IPS DF 6.9 (cell line): ENCODE data around the gene ZNF469.

Experiments
- DNase-seq: peaks from one replicate; pipeline ENCODE4 v3.0.0-alpha.2; 2013; ENCODE audit warnings: low read depth, low spot score
- H3K27ac ChIP-seq: one replicate; pipeline ENCODE4 v1.5.1; 2013; ENCODE audit warnings: low read length, control low read depth
- H3K27me3 ChIP-seq: 2 replicates; pipeline ENCODE4 v1.6.1; 2013; ENCODE audit warnings: mild to moderate bottlenecking, low read length; ENCODE audit not compliant: control insufficient read depth, insufficient read depth
- H3K36me3 ChIP-seq: 2 replicates; pipeline ENCODE4 v1.6.1; 2013; ENCODE audit warnings: low read length; ENCODE audit not compliant: control insufficient read depth, insufficient read depth
- H3K4me1 ChIP-seq: 2 replicates; pipeline ENCODE4 v1.6.1; 2013; ENCODE audit warnings: low read length; ENCODE audit not compliant: control insufficient read depth, insufficient read depth
- H3K4me3 ChIP-seq: 2 replicates; pipeline ENCODE4 v1.5.1; 2013; ENCODE audit warnings: mild to moderate bottlenecking, low read length
- H3K9me3 ChIP-seq: 2 replicates; pipeline ENCODE4 v1.6.1; 2013; ENCODE audit warnings: low read length, inconsistent platforms; ENCODE audit not compliant: control insufficient read depth, insufficient read depth
- WGBS: extraction: QIAGEN DNeasy Blood & Tissue Kit; methylation state at CpG from one replicate; pipeline ENCODE4 v1.1.7; 2013; ENCODE audit warnings: mixed read lengths, missing lambda C conversion rate; ENCODE audit not compliant: insufficient read length, insufficient coverage; 5-methylcytosine and 5-hydroxymethylcytosine counted together

ZNF469 gene

GRCh38 chr16:88382491-88383400 lies at the start of gene ZNF469:
ZNF469 (plus strand) TSS chr16:88382959; CDS start chr16:88427471, 44,512 bp downstream.
- Histone ChIP-seq H3K36me3 (no peaks in the 10 kb centered on the region), H3K27ac (no peak within 1 kb of the TSS), H3K4me3 (peak within 1 kb of the TSS; percentile 24; the same call in 1 of the 2 replicates), H3K4me1 (peaks cover 17% of the 10 kb centered on the region), H3K27me3 (peaks cover 23% of the 10 kb centered on the region), H3K9me3 (no peaks in the 10 kb centered on the region)
- no peak for DNase-seq
- whole genome bisulfite sequencing: no CpG with 5 or more reads among the region's 87 CpGs

GRCh38 chr16:88333848-88334777 lies 48.6 kb upstream of the ZNF469 start:
- no peaks in the 10 kb centered on the region for H3K36me3 ChIP-seq
- H3K27me3 ChIP-seq: no peaks in the 10 kb centered on the region
- no peak for DNase-seq
- no peaks in the 10 kb centered on the region; the same call in 1 of the 2 replicates for H3K4me1 ChIP-seq
- H3K4me3 ChIP-seq: no peak overlapping the region
- H3K9me3 ChIP-seq: no peaks in the 10 kb centered on the region
- WGBS: no CpG with 5 or more reads among the region's 10 CpGs
- no peak overlapping the region for H3K27ac ChIP-seq

GRCh38 chr16:88334778-88335720 lies 47.7 kb upstream of the ZNF469 start:
- no peaks in the 10 kb centered on the region for H3K27me3 ChIP-seq
- H3K4me3 ChIP-seq: no peak overlapping the region
- no peaks in the 10 kb centered on the region for H3K9me3 ChIP-seq
- DNase-seq: no peak
- H3K36me3 ChIP-seq: no peaks in the 10 kb centered on the region
- no CpG with 5 or more reads among the region's 29 CpGs for WGBS
- H3K4me1 ChIP-seq: no peaks in the 10 kb centered on the region; the same call in 1 of the 2 replicates
- H3K27ac ChIP-seq: no peak overlapping the region

- Histone ChIP-seq H3K27ac (no peak overlapping the region), H3K36me3 (no peaks in the 10 kb centered on the region), H3K4me1 (no peaks in the 10 kb centered on the region; the same call in 1 of the 2 replicates), H3K4me3 (no peak overlapping the region), H3K27me3 (no peaks in the 10 kb centered on the region), H3K9me3 (no peaks in the 10 kb centered on the region)
- no CpG with 5 or more reads among the region's 8 CpGs for WGBS
- DNase-seq: no peak
Measured at GRCh38 chr16:88337021-88337420, 45.7 kb upstream of the ZNF469 start.

GRCh38 chr16:88337538-88337937 lies 45.2 kb upstream of the ZNF469 start:
- Histone ChIP-seq H3K36me3 (no peaks in the 10 kb centered on the region), H3K27ac (no peak overlapping the region), H3K27me3 (no peaks in the 10 kb centered on the region), H3K9me3 (no peaks in the 10 kb centered on the region), H3K4me1 (no peaks in the 10 kb centered on the region; the same call in 1 of the 2 replicates), H3K4me3 (no peak overlapping the region)
- DNase-seq: no peak
- no CpG with 5 or more reads among the region's 13 CpGs for WGBS

GRCh38 chr16:88338111-88338510 lies 44.6 kb upstream of the ZNF469 start:
- Histone ChIP-seq H3K4me1 (no peaks in the 10 kb centered on the region; the same call in 1 of the 2 replicates), H3K4me3 (no peak overlapping the region), H3K9me3 (no peaks in the 10 kb centered on the region), H3K36me3 (no peaks in the 10 kb centered on the region), H3K27me3 (no peaks in the 10 kb centered on the region), H3K27ac (no peak overlapping the region)
- DNase-seq: peak; percentile 50
- WGBS: no CpG with 5 or more reads among the region's 16 CpGs

- H3K4me3 ChIP-seq: no peak overlapping the region
- H3K36me3 ChIP-seq: no peaks in the 10 kb centered on the region
- WGBS: no CpG with 5 or more reads among the region's 7 CpGs
- H3K27me3 ChIP-seq: no peaks in the 10 kb centered on the region
- H3K9me3 ChIP-seq: no peaks in the 10 kb centered on the region
- H3K4me1 ChIP-seq: no peaks in the 10 kb centered on the region; the same call in 1 of the 2 replicates
- no peak for DNase-seq
- no peak overlapping the region for H3K27ac ChIP-seq
Measured at GRCh38 chr16:88338896-88339295, 43.9 kb upstream of the ZNF469 start.

- no peak overlapping the region for H3K27ac ChIP-seq
- no peaks in the 10 kb centered on the region; the same call in 1 of the 2 replicates for H3K4me1 ChIP-seq
- DNase-seq: no peak
- H3K27me3 ChIP-seq: no peaks in the 10 kb centered on the region
- no peaks in the 10 kb centered on the region for H3K36me3 ChIP-seq
- no peaks in the 10 kb centered on the region for H3K9me3 ChIP-seq
- H3K4me3 ChIP-seq: no peak overlapping the region
- no CpG with 5 or more reads among the region's 20 CpGs for WGBS
Measured at GRCh38 chr16:88339930-88340754, 42.6 kb upstream of the ZNF469 start.

- no peaks in the 10 kb centered on the region; the same call in 1 of the 2 replicates for H3K4me1 ChIP-seq
- WGBS: no CpG with 5 or more reads among the region's 11 CpGs
- no peaks in the 10 kb centered on the region for H3K36me3 ChIP-seq
- no peaks in the 10 kb centered on the region for H3K9me3 ChIP-seq
- no peak for DNase-seq
- H3K27ac ChIP-seq: no peak overlapping the region
- H3K4me3 ChIP-seq: no peak overlapping the region
- H3K27me3 ChIP-seq: no peaks in the 10 kb centered on the region
Measured at GRCh38 chr16:88340755-88341150, 42.0 kb upstream of the ZNF469 start.
